IPS-18c (cell line): ENCODE measurements around the gene TGFBRAP1.
"Not testable (repeated sequence)": the region's sequence is repeated elsewhere in the genome, so short reads cannot be mapped to it uniquely, and the experiment has no call there.

ENCODE experiments used
- H3K4me3 ChIP-seq: 2 replicates; pipeline ENCODE4 v1.7.0; 2013; ENCODE audit warnings: low read depth, mild to moderate bottlenecking, low read length, moderate library complexity; ENCODE audit not compliant: insufficient read depth
- H3K9me3 ChIP-seq: one replicate; pipeline ENCODE4 v1.6.1; 2013; ENCODE audit warnings: mild to moderate bottlenecking, low read length, moderate library complexity; ENCODE audit not compliant: control insufficient read depth, insufficient read depth

Gene TGFBRAP1

DNA sequence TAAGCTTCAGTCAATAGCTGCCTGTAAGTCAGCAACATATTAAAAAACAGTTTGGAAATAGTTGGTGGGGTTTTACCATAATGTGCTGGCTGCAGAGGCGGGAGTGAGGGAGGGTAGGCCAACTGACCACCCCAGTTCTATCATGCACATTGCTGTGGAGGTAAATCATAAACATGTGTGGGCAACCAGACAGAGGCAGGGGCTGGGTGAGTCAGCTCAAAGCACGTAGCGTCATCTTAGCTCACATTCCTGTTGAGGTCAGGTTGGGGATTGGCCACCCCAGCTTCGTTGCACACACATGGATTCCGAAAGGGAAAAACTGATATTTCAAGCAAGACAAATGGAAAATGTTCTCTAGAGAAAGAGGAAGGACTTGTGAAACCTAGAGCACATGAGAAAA is 68.5 kb downstream of the TGFBRAP1 start:
- H3K9me3 ChIP-seq, result no peaks in the 10 kb centered on the region
- H3K4me3 ChIP-seq, result no peak overlapping the region

DNA sequence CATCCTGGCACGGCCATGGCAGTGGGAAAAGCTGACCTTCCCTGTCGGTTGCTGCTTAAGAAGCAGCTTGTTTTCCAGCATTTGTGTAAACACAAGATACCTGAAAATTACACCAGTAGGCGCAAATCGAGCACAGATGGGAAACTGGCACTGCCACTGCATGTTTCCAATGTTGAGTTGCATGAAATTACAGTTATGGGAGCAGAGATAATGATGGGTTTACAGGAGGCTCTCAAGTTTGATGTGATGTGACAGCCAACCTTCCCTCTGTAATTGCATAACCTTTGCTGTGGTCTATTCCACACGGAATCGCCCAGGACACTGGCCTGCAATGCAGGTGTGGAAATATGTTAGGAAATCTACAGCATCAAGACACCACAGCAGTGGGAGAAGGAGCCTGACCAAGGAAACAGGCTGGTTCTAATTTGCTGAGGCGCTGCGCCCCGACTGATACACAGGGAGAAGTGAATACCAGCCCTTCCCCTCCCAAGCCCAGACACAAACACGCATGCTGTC is 70.6 kb downstream of the TGFBRAP1 start:
- H3K4me3 ChIP-seq, result no peak overlapping the region
- no peaks in the 10 kb centered on the region for H3K9me3 ChIP-seq

GRCh38 chr2:105257981-105258380 is 71.6 kb downstream of the TGFBRAP1 start:
- no peak overlapping the region for H3K4me3 ChIP-seq
- H3K9me3 ChIP-seq, result no peaks in the 10 kb centered on the region

DNA sequence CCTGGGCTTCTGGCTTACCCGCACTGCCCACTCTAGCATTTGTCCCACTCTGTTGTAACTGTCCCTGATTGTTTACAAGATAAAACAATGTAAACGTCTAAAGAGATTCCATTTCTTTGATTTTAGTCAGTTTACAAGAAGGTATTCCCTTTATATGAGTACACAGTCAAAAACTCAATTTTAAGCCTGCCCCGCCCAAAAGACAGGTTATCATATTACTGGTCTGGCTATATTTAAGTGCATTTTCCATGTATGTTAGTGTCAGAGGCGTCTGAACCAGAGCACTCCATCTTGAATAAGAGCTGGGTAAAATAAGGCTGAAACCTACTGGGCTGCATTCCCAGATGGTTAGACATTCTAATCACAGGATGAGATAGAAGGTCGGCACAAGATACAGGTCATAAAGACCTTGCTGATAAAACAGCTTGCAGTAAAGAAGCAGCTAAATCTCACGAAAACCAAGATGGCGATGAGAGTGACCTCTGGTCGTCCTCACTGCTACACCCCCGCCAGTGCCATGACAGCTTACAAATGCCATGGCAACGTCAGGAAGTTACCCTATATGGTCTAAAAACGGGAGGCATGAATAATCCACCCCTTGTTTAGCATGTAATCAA is 73.0 kb downstream of the TGFBRAP1 start:
- Histone ChIP-seq H3K4me3 (no peak overlapping the region), H3K9me3 (no peaks in the 10 kb centered on the region)

DNA sequence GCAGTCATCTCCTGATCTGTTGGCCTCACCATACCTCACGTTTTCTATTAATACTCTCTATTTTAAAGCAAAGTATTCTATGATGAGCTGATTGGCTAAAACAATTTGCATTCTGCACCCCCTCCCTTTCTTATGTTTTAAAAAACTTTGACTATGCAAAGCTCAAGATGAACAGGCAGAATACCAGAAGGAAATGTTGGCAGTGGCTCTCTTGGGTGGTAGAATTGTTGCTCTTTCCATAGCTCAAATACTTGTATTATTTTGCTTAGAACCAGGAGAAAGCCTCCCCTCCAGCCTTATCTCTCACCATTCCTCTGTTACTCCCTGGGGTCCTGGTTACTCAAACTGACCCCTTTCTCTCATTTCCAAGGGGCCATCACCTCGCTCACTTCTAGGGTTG is 73.6 kb downstream of the TGFBRAP1 start:
- no peak overlapping the region for H3K4me3 ChIP-seq
- no peaks in the 10 kb centered on the region for H3K9me3 ChIP-seq

- no peak overlapping the region for H3K4me3 ChIP-seq
- H3K9me3 ChIP-seq, result no peaks in the 10 kb centered on the region
Measured at GRCh38 chr2:105254531-105255210, 74.9 kb downstream of the TGFBRAP1 start.

- H3K9me3 ChIP-seq, result no peaks in the 10 kb centered on the region
Measured at GRCh38 chr2:105252271-105252670, 77.3 kb downstream of the TGFBRAP1 start.

GRCh38 chr2:105251016-105251648 is 78.4 kb downstream of the TGFBRAP1 start:
- not testable (repeated sequence) for H3K9me3 ChIP-seq, H3K4me3 ChIP-seq

More at GRCh38 chr2:105252271-105252670, 77.3 kb downstream of the TGFBRAP1 start:
- no peak overlapping the region for H3K4me3 ChIP-seq

- H3K9me3 ChIP-seq, result no peaks in the 10 kb centered on the region
- H3K4me3 ChIP-seq, result no peak overlapping the region
Measured at GRCh38 chr2:105249891-105250290, 79.6 kb downstream of the TGFBRAP1 start.

DNA sequence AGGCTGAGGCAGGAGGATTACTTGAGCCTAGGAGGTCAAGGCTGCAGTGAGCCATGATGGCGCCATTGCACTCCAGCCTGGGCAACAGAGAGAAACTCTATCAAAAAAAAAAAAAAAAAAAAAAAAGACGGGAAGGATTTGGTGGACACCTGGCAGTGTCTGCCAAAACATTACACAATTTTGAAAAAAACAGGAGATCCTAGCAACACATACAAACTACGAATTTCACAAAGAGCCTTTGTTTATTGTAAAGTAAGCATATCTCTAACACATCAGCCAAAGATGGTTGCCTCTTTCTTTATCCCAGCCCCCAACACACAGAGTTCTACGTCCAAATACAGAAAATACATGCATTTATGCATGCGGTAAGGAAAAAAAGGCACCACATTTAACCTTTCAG is 80.4 kb downstream of the TGFBRAP1 start:
- no peak overlapping the region for H3K4me3 ChIP-seq
- no peaks in the 10 kb centered on the region for H3K9me3 ChIP-seq

- Histone ChIP-seq H3K9me3 (no peaks in the 10 kb centered on the region), H3K4me3 (no peak overlapping the region)
Measured at GRCh38 chr2:105248316-105249070, 81.0 kb downstream of the TGFBRAP1 start.

- H3K4me3 ChIP-seq, result no peak overlapping the region
Measured at GRCh38 chr2:105244451-105244850, 85.1 kb downstream of the TGFBRAP1 start.

DNA sequence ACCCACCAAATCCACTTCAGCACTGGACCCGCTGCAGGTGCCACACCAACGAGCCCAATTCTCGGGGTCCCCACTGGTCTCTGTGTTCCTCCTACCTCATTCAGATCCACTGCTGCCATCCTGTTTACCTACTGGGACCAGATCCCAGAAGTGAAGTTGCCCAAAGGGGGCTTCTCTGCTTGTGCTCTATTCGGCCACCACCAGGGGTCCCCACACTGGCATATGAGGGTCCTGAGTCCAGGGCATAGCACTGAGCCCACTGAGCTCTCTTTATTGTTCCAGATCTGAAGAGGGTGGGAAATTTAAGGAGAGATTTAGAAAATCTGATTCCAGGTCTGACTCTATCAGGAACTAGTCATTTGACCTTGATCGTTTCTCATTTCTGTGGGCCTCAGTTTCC is 85.6 kb downstream of the TGFBRAP1 start:
- Histone ChIP-seq H3K4me3 (no peak overlapping the region), H3K9me3 (no peaks in the 10 kb centered on the region)

More at GRCh38 chr2:105244451-105244850, 85.1 kb downstream of the TGFBRAP1 start:
- no peaks in the 10 kb centered on the region for H3K9me3 ChIP-seq

DNA sequence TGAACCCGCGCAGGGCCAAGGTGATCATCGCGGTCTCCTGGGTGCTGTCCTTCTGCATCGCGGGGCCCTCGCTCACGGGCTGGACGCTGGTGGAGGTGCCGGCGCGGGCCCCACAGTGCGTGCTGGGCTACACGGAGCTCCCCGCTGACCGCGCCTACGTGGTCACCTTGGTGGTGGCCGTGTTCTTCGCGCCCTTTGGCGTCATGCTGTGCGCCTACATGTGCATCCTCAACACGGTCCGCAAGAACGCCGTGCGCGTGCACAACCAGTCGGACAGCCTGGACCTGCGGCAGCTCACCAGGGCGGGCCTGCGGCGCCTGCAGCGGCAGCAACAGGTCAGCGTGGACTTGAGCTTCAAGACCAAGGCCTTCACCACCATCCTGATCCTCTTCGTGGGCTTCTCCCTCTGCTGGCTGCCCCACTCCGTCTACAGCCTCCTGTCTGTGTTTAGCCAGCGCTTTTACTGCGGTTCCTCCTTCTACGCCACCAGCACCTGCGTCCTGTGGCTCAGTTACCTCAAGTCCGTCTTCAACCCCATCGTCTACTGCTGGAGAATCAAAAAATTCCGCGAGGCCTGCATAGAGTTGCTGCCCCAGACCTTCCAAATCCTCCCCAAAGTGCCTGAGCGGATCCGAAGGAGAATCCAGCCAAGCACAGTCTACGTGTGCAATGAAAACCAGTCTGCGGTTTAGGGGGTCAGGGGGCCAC is 87.1 kb downstream of the TGFBRAP1 start:
- Histone ChIP-seq H3K4me3 (no peak overlapping the region), H3K9me3 (no peaks in the 10 kb centered on the region)

DNA sequence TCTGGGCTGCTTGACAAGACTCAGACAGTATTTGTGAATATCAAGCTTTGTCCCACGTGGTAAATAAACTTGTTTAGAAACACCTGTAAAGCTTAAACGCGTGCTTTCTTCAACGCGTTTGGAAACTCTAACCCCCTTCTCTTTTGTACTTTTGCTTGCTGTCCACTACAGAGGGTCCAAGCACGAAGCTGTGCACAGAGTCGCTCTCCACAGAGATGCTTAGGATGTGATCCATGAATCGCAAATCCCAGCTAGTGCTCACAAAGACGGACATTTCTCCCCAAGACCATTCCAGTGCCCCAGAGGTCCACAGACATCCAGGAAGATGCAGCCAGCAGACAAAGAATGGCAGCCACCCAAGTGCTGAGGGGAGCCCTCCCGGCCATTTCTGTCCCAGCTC is 88.1 kb downstream of the TGFBRAP1 start, which contains the start of gene GPR45:
GPR45 (plus strand) TSS at position 301 of the 400 bp plus-strand sequence. CDS start 116 bp downstream, outside the sequence.
- Histone ChIP-seq H3K4me3 (no peak within 1 kb of the TSS), H3K9me3 (no peaks in the 10 kb centered on the region)

GRCh38 chr2:105239924-105240323 is 89.6 kb downstream of the TGFBRAP1 start:
- Histone ChIP-seq H3K4me3 (no peak overlapping the region), H3K9me3 (no peaks in the 10 kb centered on the region)
